Effector CD8-positive, alpha-beta T cell (primary cell): ENCODE measurements around the gene TOMM22.

ENCODE experiments used
- DNase-seq: peaks from one replicate; lab custom pipeline; 2025; lab: John Stamatoyannopoulos, UW

TOMM22 gene

DNA sequence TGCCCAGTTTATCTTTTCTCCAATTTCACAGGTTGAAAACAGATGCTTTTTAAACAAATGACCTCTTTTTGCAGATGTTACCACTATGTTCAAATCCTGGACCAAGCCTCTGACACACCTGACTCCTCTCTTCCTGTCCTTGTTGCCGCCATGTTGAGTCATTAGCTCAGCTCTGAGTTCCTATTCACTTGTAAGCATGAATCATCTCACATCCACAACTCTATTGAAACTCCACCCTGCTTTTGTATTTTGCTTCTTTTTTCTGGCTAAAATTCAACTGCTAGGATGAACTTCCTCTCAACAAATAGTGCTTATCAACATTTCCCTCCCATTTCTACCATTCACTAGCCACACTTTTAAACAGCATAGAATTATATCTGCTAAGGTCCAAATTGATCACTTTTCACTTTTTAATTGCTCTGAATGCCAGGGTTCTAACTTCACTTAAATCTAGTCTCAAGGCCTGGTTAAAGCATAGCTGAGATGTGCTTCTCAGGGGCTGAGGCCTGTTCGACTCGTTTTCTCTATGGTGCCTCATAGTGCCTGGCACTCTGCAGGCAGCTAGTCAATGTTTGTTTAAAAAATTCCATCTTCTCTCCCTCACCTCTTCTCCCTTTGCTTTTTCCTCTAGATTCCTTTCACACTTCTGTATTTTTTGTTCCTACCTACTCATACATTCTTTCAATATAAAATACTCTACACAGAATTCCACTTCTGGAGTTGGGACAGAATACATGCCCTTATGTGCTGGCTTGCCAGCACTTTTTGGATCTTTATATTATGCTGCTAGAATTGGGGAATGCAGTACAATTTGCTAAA lies 15.1 kb downstream of the TOMM22 start:
- no peak for DNase-seq

DNA sequence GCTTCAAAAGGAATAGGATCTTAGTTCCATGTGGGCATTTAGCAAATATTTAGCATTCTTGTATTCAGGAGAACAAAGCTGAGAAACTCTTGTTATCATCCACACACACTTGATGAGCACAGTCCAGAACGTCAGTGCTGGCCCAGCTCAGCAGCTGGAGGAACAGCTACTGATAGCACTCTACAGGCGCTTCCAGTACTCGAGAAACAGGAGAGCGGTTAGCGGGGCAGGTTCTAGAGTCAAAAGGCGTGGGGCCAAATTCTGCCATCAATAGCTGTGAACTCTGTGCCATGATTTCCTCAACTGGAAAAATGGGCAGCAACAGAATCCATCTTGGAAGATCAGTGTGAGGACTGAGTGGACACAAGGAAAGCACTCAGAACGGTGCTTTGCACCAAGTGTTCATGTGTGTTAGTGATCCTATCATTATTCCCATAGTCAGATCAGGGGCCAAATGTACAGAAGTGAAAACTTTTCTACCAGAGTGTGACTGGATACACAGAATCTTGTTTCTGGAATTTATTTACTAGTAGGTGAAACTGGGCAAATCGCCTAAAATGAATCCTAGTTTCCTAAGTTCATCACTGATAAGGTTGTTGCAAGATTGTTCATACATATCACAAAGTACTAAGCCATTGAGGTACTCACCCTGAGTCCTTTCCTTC lies 15.8 kb downstream of the TOMM22 start:
- DNase-seq, result no peak

DNA sequence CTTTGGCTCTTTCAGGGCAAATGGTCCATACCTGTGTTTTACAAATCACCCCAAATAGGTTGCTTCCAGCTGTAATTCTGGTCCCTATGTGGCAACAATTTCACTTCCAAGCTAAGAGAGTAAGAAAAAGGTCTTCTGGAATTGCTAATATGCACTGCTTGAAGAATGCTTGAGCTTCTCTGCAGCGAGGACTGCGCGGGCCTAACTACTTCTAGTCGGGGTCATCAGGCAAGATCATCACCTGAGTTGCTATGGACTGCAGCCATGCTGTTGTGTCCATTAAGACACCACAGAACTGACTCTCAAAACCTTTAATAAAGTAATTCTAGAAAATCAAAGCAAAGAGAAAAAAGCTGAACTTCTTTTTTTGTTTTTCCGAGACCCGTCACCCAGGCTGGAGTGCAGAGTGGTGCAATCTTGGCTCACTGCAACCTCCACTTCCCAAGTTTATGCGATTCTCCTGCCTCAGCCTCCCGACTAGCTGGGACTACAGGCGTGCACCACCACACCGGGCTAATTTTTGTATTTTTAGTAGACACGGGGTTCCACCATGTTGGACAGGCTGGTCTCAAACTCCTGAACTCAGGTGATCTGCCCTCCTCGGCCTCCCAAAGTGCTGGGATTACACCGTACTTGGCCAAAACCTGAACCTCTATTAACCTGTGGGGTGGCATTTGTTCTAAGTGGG lies 16.8 kb downstream of the TOMM22 start:
- DNase-seq, result no peak

- no peak for DNase-seq
Observed at GRCh38 chr22:38699143-38699542, 17.4 kb downstream of the TOMM22 start.

GRCh38 chr22:38699784-38700183 lies 18.0 kb downstream of the TOMM22 start:
- no peak for DNase-seq

DNA sequence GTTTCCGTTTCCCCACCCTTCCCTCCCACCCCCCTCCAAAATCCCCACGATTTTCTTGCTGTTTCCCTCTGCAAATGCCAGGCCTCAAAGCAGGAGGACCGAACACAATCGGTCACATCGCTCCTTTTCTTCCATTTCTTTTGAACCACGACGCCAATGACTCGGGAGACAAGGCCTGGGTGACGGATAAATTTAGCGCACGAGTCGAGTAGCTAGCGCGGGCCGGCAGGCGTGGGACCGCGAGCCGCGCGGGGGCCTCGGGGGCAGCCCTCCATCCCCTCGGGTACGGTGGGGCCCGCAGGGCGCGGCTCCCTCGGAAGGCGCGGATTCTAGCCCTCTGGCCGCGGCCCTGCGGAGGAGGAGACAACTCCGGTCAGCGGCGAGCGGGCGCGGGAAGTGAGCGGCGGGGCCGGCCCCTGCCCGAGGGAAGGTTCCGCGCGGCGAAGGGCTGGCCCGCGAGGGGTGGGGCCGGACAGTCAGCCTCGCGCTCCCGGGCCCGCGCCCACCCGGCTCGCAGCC lies 18.6 kb downstream of the TOMM22 start:
- DNase-seq, result no peak

DNA sequence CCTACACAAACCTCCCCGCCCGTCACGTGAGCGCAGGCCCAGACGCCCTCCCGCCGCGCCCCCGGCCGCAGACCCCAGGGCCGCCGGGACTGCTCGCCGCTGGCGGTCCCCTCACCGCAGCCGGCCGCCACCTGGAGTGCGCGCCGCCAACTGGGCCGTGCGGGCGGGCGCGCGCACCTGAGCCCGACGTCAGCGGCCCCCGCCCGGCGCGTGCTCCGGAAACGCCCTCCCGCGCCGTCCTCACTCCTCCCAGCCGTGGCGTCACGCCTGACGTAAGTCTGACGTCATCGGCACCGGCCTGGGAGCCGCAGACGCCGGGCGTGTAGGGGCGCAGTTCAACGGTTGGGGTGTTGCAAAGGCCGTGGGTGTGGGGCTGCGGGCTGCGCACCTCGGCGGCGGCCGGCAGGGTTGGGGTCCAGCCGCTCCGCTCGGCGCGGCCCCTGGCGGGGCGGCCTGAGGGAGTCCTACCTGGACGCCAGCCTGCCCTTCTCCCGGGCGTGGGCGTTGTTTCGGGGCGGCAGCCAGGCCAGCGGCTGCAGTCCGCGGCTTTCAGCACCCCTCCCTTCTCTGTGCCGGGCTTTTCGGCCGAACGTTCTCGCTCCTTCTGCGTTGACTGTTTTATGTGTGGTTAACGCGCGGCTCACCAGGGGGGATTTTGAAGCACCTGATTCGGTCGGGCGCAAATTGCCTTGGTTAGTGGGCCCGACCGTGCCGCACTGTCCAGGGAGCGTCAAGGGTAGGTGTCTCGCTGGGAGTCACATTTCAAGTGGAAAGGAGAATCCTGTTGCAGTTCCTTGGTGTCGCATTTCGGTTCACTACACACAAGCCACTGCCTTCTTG lies 19.3 kb downstream of the TOMM22 start, which contains the start of gene JOSD1:
JOSD1 (minus strand) TSS at position 155 of the 840 bp plus-strand sequence. CDS start 956 bp downstream, outside the sequence.
- DNase-seq, result peak; percentile 97

- DNase-seq, result no peak
Observed at GRCh38 chr22:38704654-38705234, 23.0 kb downstream of the TOMM22 start.

DNA sequence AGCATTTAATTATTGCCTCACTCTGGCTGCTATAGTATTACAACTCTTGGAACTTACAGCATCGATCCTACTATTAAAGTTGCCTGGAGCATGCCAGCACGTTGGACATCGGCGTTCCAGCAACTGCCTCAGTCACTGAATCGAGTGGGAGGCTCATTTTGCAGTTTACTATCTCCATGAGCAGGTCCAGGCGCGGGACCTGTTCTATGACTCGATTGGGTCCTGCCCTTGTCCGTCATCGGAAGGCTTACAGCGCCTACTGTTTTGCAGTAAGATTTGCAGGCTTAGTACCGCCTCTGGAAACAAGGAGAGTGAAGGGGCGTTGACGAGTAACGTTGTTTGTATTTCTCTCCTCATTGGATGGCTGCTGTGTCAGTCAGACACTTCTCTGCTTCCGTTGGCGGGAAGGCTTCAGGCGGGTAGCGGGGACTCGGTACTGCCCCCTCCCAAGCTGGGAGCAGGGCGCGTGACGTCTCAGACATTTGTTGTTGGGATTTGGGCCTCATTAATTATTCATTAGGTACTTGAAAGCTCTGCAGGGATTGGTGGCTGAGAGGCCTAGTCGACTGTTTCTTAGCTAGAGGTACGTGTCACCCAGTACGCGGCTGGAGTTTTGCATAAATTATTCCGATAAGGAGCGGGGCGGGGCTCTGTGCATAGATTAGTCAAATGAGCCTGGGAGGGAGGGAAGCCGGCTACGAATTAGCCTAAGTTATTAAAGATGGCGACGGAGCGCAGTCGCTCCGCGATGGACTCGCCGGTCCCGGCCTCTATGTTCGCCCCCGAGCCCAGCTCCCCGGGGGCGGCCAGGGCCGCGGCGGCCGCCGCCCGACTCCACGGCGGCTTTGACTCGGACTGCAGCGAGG lies 23.7 kb downstream of the TOMM22 start, which contains the start of gene GTPBP1:
GTPBP1 (plus strand) TSS at position 710 of the 866 bp plus-strand sequence; CDS start at position 722, 12 bp downstream.
- peak; percentile 99 for DNase-seq

- peak; percentile 28 for DNase-seq
Observed at GRCh38 chr22:38706101-38706900, 24.5 kb downstream of the TOMM22 start.

DNA sequence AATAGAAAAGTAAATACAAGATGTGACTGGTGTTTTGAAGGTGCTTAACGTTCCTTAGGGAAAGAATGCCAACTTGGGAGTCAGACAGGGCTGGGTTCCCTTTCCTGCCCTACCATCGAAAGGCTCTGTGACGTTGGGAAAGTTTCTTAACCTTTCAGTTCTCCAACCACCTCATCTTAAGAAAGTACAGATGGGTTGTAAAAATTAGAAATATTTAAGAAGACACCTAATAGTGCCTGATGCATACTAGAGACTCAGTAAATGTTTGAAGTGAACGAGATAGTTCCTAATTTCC lies 25.1 kb downstream of the TOMM22 start:
- no peak for DNase-seq

GRCh38 chr22:38707346-38707745 lies 25.6 kb downstream of the TOMM22 start:
- DNase-seq, result no peak

- DNase-seq, result no peak
Observed at GRCh38 chr22:38707984-38708383, 26.2 kb downstream of the TOMM22 start.

GRCh38 chr22:38709306-38709705 lies 27.5 kb downstream of the TOMM22 start:
- no peak for DNase-seq

GRCh38 chr22:38710351-38710750 lies 28.6 kb downstream of the TOMM22 start:
- DNase-seq, result no peak

- no peak for DNase-seq
Observed at GRCh38 chr22:38710866-38711265, 29.1 kb downstream of the TOMM22 start.

DNA sequence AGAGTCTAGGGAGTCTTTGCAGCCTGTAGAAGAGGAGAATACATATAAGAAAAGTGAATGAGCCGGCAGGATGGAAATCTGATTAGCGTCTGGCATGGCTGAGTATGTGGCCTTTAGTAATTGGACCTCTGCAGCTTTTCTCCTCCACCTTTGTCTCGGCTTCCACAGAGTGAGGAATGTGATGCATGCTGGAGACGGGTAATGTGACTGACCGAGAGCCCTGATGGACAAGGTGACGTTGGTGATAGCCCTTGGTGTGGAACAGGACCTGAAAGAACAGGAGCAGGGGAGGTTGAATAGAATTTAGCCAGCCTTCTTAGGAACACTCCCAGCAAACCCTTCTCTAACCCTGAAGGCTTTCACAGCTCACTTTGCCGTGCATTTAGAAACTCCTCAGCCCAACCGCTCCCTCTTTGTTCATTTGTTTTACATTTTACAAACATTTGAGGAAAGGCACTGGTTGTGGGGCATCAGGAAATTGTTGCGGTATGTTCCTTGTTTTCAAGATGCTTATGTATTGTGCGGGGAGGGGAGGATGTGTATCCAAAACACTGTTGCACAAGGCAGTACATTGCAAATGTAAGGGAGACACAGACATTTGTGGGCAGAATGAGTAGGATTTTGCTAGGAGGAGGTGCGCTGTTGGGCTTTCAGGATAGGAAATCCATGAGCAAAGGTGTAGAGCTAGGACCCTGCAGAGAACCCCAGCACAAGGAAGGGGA lies 30.9 kb downstream of the TOMM22 start:
- no peak for DNase-seq

DNA sequence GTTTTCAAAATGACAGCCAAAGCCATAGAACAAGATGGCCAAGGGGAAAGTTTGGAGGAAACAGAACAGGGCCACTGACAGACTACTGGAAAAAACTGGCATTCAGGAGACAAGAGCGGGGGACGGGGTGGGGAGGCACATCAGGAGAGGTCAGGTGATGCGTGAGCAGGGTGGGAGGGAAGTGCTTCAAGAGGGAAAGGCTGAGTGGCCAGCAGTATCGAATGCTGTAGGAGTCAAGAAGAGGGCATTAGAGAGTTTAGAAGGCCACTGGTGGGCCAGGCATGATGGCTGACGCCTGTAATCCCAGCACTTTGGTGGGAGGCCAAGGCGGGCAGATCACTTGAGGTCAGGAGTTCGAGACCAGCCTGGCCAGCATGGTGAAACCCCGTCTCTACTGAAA lies 32.2 kb downstream of the TOMM22 start:
- no peak for DNase-seq
